GM23338 (cell line): ENCODE data around the gene AQP10. TPM values are rescaled to one million over a fixed set of nuclear protein-coding genes. Genes with fewer than 3 reads are reported as not detected.

Source experiments
- ATAC-seq: fragments of 200-7000 bp; cut with Tn5 transposase; 3 replicates; pipeline ENCODE4 v1.9.1; 2020
- DNase-seq: peaks from one replicate; pipeline ENCODE4 v3.0.0-alpha.2; 2015; ENCODE audit warnings: low spot score
- H2AFZ ChIP-seq: fragments of 200-600 bp; sonication (generic); 2 replicates; pipeline ENCODE4 v1.8.0; 2016; ENCODE audit warnings: antibody characterized with exemption, mild to moderate bottlenecking, moderate library complexity
- H3F3A ChIP-seq: fragments of 200-600 bp; sonication (generic); replicated peaks from 2 replicates; pipeline ENCODE4 v1.8.0; 2017; ENCODE audit warnings: antibody characterized with exemption, mixed run types, low read depth
- H3K27ac ChIP-seq: fragments of 200-600 bp; sonication (generic); 2 replicates; pipeline ENCODE4 v1.6.1; 2016; ENCODE audit warnings: low read depth
- H3K27me3 ChIP-seq: fragments of 200-600 bp; sonication (generic); 2 replicates; pipeline ENCODE4 v1.8.0; 2016; ENCODE audit warnings: mild to moderate bottlenecking, mixed run types, moderate library complexity; ENCODE audit not compliant: insufficient read depth
- H3K36me3 ChIP-seq: fragments of 200-600 bp; sonication (generic); 2 replicates; pipeline ENCODE4 v1.8.0; 2016; ENCODE audit warnings: mild to moderate bottlenecking; ENCODE audit not compliant: insufficient read depth
- H3K4me1 ChIP-seq: fragments of 200-600 bp; sonication (generic); 2 replicates; pipeline ENCODE4 v1.8.0; 2016; ENCODE audit warnings: mild to moderate bottlenecking, moderate library complexity; ENCODE audit not compliant: insufficient read depth
- H3K4me2 ChIP-seq: fragments of 200-600 bp; sonication (generic); 2 replicates; pipeline ENCODE4 v1.7.1; 2017; ENCODE audit warnings: mixed run types
- H3K4me3 ChIP-seq: fragments of 200-600 bp; sonication (generic); 2 replicates; pipeline ENCODE4 v1.6.1; 2016; ENCODE audit warnings: mixed run types
- H3K79me2 ChIP-seq: fragments of 200-600 bp; sonication (generic); replicated peaks from 2 replicates; pipeline ENCODE4 v1.8.0; 2017; ENCODE audit warnings: mild to moderate bottlenecking; ENCODE audit not compliant: insufficient read depth
- H3K9me2 ChIP-seq: fragments of 200-600 bp; sonication (generic); 2 replicates; pipeline ENCODE4 v1.8.0; 2017; ENCODE audit not compliant: insufficient read depth
- H4K20me1 ChIP-seq: fragments of 200-600 bp; sonication (generic); replicated peaks from 2 replicates; pipeline ENCODE4 v1.8.0; 2017; ENCODE audit warnings: mild to moderate bottlenecking; ENCODE audit not compliant: insufficient read depth
- H3K27ac Mint-ChIP-seq: 2 replicates; pipeline ENCODE4 v1.8.0; 2020; ENCODE audit warnings: inconsistent platforms, mild to moderate bottlenecking, moderate library complexity, mixed read lengths
- H3K27me3 Mint-ChIP-seq: 3 replicates; pipeline ENCODE4 v1.8.0; 2022; ENCODE audit warnings: low read depth, mild to moderate bottlenecking, moderate library complexity, mixed read lengths, inconsistent platforms; ENCODE audit not compliant: insufficient read depth, poor library complexity
- H3K36me3 Mint-ChIP-seq: 3 replicates; pipeline ENCODE4 v1.8.0; 2021; ENCODE audit warnings: low read depth, mild to moderate bottlenecking, inconsistent platforms, moderate library complexity, mixed read lengths
- H3K4me1 Mint-ChIP-seq: 3 replicates; pipeline ENCODE4 v1.8.0; 2020; ENCODE audit warnings: mild to moderate bottlenecking, inconsistent platforms, mixed read lengths
- H3K4me3 Mint-ChIP-seq: 3 replicates; pipeline ENCODE4 v1.8.0; 2021; ENCODE audit warnings: moderate library complexity, mild to moderate bottlenecking, inconsistent platforms, mixed read lengths
- H3K9me3 Mint-ChIP-seq: 3 replicates; pipeline ENCODE4 v1.8.0; 2020; ENCODE audit warnings: moderate library complexity, mild to moderate bottlenecking, inconsistent platforms, mixed read lengths
- CREB1 ChIP-seq: fragments of 250-450 bp; sonication (Bioruptor Pico); IDR thresholded peaks from 2 replicates; pipeline ENCODE4 v1.5.0; 2020; ENCODE audit warnings: low read depth, mild to moderate bottlenecking, moderate library complexity
- ETS1 ChIP-seq: IDR thresholded peaks from 2 replicates; pipeline ENCODE4 v1.6.1; 2016; ENCODE audit warnings: antibody characterized with exemption
- EZH2 ChIP-seq: fragments of 200-600 bp; sonication (generic); IDR thresholded peaks from one replicate; pipeline ENCODE4 v1.8.0; 2017; ENCODE audit warnings: antibody characterized with exemption, mild to moderate bottlenecking, low read depth; ENCODE audit not compliant: unreplicated experiment
- EZH2phosphoT487 ChIP-seq: fragments of 200-600 bp; sonication (generic); IDR thresholded peaks from one replicate; pipeline ENCODE4 v1.8.1; 2018; ENCODE audit warnings: antibody characterized with exemption; ENCODE audit not compliant: unreplicated experiment
- NANOG ChIP-seq: IDR thresholded peaks from 2 replicates; pipeline ENCODE4 v1.6.1; 2016; ENCODE audit warnings: antibody characterized with exemption, borderline replicate concordance
- POLR2AphosphoS5 ChIP-seq: IDR thresholded peaks from 2 replicates; pipeline ENCODE4 v1.6.1; 2016; ENCODE audit warnings: antibody characterized with exemption, low read depth
- STAT1 ChIP-seq: IDR thresholded peaks from one replicate; pipeline ENCODE4 v1.6.1; 2016; ENCODE audit warnings: antibody characterized with exemption; ENCODE audit not compliant: unreplicated experiment
- ZNF331 ChIP-seq: fragments of 250-450 bp; sonication (Bioruptor Pico); IDR thresholded peaks from 2 replicates; pipeline ENCODE4 v1.5.0; 2020; ENCODE audit warnings: low read depth, mild to moderate bottlenecking, moderate library complexity
- polyA plus RNA-seq: library from polyadenylated mRNA; unstranded; fragments of >200 nt; fragmentation: Nextera tagmentation; extraction: Ambion mirVana; gene quantifications from 2 replicates; pipeline ENCODE4 v1.2.1, GENCODE V29; 2016
- total RNA-seq: library from RNA; depleted of rRNA; stranded (reverse); fragments of >200 nt; shearing (Covaris generic); gene quantifications from 2 replicates; pipeline ENCODE4 v1.2.3, GENCODE V29; 2014
- TF ChIP-seq, protein P1 (sequence below): IDR thresholded peaks from one replicate; pipeline ENCODE4 v1.6.1; 2018; ENCODE audit warnings: antibody characterized with exemption; ENCODE audit not compliant: unreplicated experiment
- TF ChIP-seq, protein P2 (sequence below), 2 experiments: fragments of 200-600 bp in 1 of 2; sonication (generic) in 1 of 2; conservative IDR thresholded peaks; 2 replicates each; pipeline versions ENCODE4 v1.5.1 to v1.6.1; 2016 to 2017; ENCODE audit warnings: antibody characterized with exemption in 2 of 2, low read depth in 2 of 2, mild to moderate bottlenecking in 2 of 2, moderate library complexity in 1 of 2

AQP10 gene
- total and polyA plus RNA-seq, 2 experiments from 2014 or later, result not detected

DNA sequence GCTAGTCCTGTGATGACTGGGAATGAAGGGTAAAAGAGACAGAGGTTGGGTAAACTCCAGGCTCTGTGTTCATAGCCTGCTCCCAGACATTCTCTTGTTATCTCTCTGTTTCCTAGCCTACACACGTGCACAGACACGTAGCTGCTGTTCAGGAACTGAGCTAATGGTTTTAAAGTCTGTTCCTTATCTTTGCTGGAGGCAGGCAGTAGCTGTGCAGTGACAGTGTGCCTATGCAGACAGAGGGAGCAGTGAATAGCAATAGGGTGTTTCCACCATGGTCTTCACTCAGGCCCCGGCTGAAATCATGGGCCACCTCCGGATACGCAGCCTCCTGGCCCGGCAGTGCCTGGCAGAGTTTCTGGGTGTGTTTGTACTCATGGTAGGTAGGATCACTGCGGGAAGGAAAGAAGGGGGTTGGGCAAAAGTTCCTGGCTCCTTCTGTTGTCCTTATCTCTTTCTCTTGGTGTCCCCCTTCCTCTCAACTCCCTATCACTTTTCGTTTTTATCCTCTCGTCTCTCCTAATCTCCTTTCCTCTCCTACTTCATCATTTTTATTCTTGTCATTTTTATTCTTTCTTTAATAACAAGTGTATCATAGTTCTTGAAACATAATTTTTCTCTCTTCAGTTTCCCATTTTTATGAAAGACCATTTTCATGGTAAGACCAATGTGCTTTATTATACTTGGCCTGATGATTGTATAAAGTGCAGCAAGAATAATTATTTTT is at the start of gene AQP10 (continued):
- TF ChIP-seq EZH2phosphoT487, result no peak

DNA sequence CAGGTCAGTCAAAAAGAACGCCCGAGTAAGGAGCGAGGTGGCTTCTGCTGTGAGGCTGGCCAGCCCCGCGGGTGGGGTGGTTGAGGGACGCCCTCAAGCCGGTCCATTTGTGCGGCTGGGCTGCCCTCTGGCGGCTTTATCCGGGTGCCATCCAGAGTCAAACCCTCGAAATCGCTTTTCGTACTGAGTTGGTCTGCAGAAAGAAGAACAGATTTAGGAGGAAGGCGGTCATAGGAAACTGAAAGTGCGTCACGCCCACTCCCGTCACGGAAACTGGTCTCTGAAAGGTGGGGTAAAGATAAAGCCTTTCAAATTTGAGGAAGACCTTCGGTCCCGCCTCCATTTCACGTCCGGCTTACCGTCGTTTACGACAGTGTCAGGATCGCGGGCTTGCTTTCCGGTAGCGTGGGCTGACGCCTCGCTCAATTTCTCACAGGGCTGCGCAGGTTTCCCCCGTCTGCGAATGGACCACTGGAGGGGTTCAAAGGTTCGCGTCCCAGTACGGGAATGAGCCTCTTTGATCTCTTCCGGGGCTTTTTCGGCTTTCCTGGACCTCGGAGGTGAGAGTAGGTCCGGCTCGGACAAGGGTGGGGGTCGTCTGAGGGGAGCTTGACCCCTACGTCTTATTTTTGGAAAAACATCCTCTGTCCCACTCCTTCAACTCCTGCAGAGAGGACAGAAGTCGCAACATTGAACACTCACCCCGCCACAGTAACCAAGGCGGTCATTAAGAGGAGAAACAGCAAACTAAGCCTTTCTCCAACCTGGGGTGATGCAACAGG is 48.5 kb upstream of the AQP10 start, which contains the start of gene HAX1:
Gene HAX1, plus strand, starts transcription at position 413 of the 782 bp plus-strand sequence. Its CDS starts 95 bp downstream, at position 508.
- H3K79me2 ChIP-seq, result peaks cover 12% of the 10 kb centered on the region
- H2AFZ ChIP-seq, result peak within 1 kb of the TSS; percentile 99
- peaks cover 8% of the 10 kb centered on the region; the same call in 2 of the 3 replicates for H3K4me1 Mint-ChIP-seq
- H3K9me2 ChIP-seq, result no peaks in the 10 kb centered on the region
- peaks cover 58% of the 10 kb centered on the region for H3K36me3 Mint-ChIP-seq
- no peaks in the 10 kb centered on the region; the same call in 1 of the 2 replicates for H4K20me1 ChIP-seq
- DNase-seq (peak; percentile 95), ATAC-seq (peak; percentile 94)
- peak within 1 kb of the TSS; percentile 95 for H3K4me3 ChIP-seq
- peaks cover 13% of the 10 kb centered on the region for H3K27me3 Mint-ChIP-seq
- H3K4me2 ChIP-seq, result peak within 1 kb of the TSS; percentile 93
- peaks cover 20% of the 10 kb centered on the region for H3K36me3 ChIP-seq
- TF ChIP-seq, protein P1, sequence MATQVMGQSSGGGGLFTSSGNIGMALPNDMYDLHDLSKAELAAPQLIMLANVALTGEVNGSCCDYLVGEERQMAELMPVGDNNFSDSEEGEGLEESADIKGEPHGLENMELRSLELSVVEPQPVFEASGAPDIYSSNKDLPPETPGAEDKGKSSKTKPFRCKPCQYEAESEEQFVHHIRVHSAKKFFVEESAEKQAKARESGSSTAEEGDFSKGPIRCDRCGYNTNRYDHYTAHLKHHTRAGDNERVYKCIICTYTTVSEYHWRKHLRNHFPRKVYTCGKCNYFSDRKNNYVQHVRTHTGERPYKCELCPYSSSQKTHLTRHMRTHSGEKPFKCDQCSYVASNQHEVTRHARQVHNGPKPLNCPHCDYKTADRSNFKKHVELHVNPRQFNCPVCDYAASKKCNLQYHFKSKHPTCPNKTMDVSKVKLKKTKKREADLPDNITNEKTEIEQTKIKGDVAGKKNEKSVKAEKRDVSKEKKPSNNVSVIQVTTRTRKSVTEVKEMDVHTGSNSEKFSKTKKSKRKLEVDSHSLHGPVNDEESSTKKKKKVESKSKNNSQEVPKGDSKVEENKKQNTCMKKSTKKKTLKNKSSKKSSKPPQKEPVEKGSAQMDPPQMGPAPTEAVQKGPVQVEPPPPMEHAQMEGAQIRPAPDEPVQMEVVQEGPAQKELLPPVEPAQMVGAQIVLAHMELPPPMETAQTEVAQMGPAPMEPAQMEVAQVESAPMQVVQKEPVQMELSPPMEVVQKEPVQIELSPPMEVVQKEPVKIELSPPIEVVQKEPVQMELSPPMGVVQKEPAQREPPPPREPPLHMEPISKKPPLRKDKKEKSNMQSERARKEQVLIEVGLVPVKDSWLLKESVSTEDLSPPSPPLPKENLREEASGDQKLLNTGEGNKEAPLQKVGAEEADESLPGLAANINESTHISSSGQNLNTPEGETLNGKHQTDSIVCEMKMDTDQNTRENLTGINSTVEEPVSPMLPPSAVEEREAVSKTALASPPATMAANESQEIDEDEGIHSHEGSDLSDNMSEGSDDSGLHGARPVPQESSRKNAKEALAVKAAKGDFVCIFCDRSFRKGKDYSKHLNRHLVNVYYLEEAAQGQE, result no peak
- TF ChIP-seq EZH2 (no peak), ZNF331 (CRISPR knock-in tag) (no peak), CREB1 (CRISPR knock-in tag) (peak; percentile 71; the same call in 1 of the 2 replicates), ETS1 (0 out of 2 replicates have a peak, but pooled peaks have one; percentile 53), NANOG (no peak), STAT1 (no peak), POLR2AphosphoS5 (peak; percentile 69)
- TF ChIP-seq, protein P2, sequence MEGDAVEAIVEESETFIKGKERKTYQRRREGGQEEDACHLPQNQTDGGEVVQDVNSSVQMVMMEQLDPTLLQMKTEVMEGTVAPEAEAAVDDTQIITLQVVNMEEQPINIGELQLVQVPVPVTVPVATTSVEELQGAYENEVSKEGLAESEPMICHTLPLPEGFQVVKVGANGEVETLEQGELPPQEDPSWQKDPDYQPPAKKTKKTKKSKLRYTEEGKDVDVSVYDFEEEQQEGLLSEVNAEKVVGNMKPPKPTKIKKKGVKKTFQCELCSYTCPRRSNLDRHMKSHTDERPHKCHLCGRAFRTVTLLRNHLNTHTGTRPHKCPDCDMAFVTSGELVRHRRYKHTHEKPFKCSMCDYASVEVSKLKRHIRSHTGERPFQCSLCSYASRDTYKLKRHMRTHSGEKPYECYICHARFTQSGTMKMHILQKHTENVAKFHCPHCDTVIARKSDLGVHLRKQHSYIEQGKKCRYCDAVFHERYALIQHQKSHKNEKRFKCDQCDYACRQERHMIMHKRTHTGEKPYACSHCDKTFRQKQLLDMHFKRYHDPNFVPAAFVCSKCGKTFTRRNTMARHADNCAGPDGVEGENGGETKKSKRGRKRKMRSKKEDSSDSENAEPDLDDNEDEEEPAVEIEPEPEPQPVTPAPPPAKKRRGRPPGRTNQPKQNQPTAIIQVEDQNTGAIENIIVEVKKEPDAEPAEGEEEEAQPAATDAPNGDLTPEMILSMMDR (conservative IDR thresholded peaks at IDR 0.05; ENCODE audit: low read depth in 2 of 2), result peak; percentile 75 to 88
- peak within 1 kb of the TSS; percentile 97 for H3K27ac ChIP-seq
- no peaks in the 10 kb centered on the region for H3K9me3 Mint-ChIP-seq
- H3K4me3 Mint-ChIP-seq, result peak within 1 kb of the TSS; percentile 95
- H3F3A ChIP-seq, result peaks cover 36% of the 10 kb centered on the region
- no peaks in the 10 kb centered on the region for H3K27me3 ChIP-seq
- H3K4me1 ChIP-seq, result no peaks in the 10 kb centered on the region; the same call in 1 of the 2 replicates
- H3K27ac Mint-ChIP-seq, result peak within 1 kb of the TSS; percentile 98
